ENCODE measurements around the gene TMEM190. TPM values are rescaled to one million over a fixed set of nuclear protein-coding genes. Genes with fewer than 3 reads are reported as not detected.

The TMEM190 gene
- total and polyA plus RNA-seq, 2 donors (not counting 1 experiment from before 2014, with no cell fraction given) = not detected

DNA sequence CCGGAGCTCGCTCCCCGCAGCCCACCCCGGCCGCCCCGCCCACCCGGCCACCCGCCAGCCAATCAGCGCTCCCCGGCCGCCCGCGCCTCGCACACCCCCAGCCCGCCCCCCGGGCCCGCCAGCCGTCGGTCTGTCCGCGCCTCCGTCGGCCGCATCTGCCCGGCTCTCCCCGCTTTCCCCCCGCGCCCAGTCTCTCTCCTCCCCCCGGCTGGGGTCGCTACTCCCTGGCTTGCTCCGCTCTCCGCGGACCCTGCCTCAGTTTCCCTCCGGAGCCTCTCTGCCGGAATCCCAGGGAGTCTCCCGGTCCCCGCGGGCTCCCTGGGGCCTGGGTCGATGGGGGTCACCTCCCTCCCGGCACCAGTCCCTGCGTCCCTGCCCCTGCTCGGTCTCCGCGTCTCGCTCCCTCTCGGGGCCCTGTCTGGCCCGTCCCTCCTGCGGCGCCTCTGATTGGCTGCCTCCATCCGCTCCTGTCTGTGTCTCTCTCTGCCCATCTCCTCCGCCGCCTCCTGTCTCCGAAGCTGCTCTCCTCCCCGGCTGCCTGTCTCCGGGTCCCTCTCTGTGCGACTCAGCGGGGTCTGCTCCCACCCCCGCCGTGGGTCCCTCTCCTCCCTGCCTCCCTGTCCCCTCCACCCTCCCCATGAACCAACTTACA is 6.8 kb upstream of the TMEM190 start:
- H3K4me1 Mint-ChIP-seq = peaks cover 9% of the 10 kb centered on the region
- Histone ChIP-seq H3K9me3 (ENCODE audit: control extremely low read depth in 1 of 3, control insufficient read depth in 2 of 3, insufficient read depth in 1 of 3, low read length in 2 of 3) (peaks cover 0 to 24% (median 0%) of the 10 kb centered on the region in 3 donors), H3K4me3 (ENCODE audit: control extremely low read depth in 1 of 5, extremely low read depth in 1 of 5, insufficient read depth in 1 of 5, low read depth in 2 of 5, low read length in 4 of 5) (peak overlapping the region in 3 of 5 experiments; percentile 21 to 41 (median 26)), H3K27ac (ENCODE audit: low read length in 2 of 2) (no peak overlapping the region), H3K36me3 (replicated peaks in 1 of 2; ENCODE audit: control extremely low read depth in 1 of 2, control insufficient read depth in 1 of 2, extremely low read depth in 1 of 2, insufficient read depth in 2 of 2, low read length in 1 of 2) (no peaks in the 10 kb centered on the region), H3K4me1 (ENCODE audit: control insufficient read depth in 2 of 2, insufficient read depth in 2 of 2, low read length in 2 of 2) (peaks cover 15 to 17% of the 10 kb centered on the region in 2 donors), H2AFZ (ENCODE audit: insufficient read depth, low read depth, low read length, poor library complexity, severe bottlenecking) (peak overlapping the region; percentile 56), H3K27me3 (replicated peaks in 1 of 4; ENCODE audit: control extremely low read depth in 1 of 4, control insufficient read depth in 3 of 4, insufficient read depth in 4 of 4, low read length in 3 of 4) (peaks cover 0 to 72% (median 27%) of the 10 kb centered on the region in 4 experiments), H3K79me2 (ENCODE audit: control insufficient read depth, insufficient read depth, low read length) (no peaks in the 10 kb centered on the region), H3K4me2 (replicated peaks; ENCODE audit: low read depth, low read length, poor library complexity, severe bottlenecking) (peak overlapping the region; percentile 82), H4K20me1 (ENCODE audit: control insufficient read depth, insufficient read depth, low read length, poor library complexity, severe bottlenecking) (no peaks in the 10 kb centered on the region), H3K9ac (ENCODE audit: low read length) (peak overlapping the region; percentile 53)
- peak; percentile 47 for ATAC-seq (ENCODE audit: low read depth)
- intact Hi-C loops (cut with micrococcal nuclease) = no loop called here
- no peaks in the 10 kb centered on the region for H3K9me3 Mint-ChIP-seq (ENCODE audit: insufficient read depth)
- no peak overlapping the region for H3K27ac Mint-ChIP-seq
- DNase-seq = peak; percentile 52
- TF ChIP-seq, protein P1, sequence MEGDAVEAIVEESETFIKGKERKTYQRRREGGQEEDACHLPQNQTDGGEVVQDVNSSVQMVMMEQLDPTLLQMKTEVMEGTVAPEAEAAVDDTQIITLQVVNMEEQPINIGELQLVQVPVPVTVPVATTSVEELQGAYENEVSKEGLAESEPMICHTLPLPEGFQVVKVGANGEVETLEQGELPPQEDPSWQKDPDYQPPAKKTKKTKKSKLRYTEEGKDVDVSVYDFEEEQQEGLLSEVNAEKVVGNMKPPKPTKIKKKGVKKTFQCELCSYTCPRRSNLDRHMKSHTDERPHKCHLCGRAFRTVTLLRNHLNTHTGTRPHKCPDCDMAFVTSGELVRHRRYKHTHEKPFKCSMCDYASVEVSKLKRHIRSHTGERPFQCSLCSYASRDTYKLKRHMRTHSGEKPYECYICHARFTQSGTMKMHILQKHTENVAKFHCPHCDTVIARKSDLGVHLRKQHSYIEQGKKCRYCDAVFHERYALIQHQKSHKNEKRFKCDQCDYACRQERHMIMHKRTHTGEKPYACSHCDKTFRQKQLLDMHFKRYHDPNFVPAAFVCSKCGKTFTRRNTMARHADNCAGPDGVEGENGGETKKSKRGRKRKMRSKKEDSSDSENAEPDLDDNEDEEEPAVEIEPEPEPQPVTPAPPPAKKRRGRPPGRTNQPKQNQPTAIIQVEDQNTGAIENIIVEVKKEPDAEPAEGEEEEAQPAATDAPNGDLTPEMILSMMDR (IDR thresholded peaks at IDR 0.05) = no peak
- peak; percentile 100 for TF ChIP-seq EZH2 (IDR thresholded peaks at IDR 0.05; ENCODE audit: borderline replicate concordance, insufficient read depth, low read depth, low read length, poor library complexity, severe bottlenecking)
- peaks cover 38% of the 10 kb centered on the region for H3K27me3 Mint-ChIP-seq
- 6% methylated on average over 40 of the region's 59 CpGs for WGBS (ENCODE audit: insufficient coverage)
- ChIA-PET CTCF (no interaction called here), POLR2A (no interaction called here)
- peak overlapping the region; percentile 78 for H3K4me3 Mint-ChIP-seq

DNA sequence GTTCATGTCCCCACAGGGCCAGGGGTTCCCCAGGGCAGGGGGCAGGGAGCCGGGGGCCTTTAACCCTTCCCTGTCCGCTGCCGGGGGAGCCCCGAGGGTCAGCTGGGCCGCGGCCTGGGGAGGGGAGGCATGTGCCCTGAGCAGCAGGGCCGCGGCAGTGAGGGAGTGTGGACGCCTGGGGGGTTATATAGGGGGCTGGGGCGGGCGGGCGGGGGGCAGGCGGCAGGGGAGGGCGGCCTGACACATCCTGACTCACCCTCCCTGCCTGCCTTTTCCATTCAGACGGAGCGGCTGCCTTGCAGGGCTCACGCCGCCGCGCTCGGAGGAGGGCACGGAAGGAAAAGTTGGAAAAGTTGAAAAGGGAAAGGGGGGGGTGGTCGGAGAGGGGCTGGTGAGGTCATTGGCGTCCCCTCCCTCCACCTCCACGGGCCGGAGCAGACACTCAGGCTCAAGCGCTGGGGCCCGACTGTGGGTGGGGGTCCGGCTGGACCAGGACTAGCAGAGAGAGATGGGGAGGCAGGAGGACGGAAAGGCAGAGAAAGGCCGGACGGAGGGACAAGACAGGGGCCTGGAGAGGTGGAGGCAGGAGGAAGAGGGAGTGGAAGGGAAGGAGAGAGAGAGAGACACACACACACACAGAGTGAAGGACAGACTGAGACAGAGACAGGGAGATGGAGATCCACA is 6.2 kb upstream of the TMEM190 start, which contains the start of gene IL11:
TSS of gene IL11 (minus strand) at position 159 of the 684 bp plus-strand sequence. CDS start at position 6, 153 bp downstream.
- no peak for DNase-seq
- TF ChIP-seq, protein P1 (IDR thresholded peaks at IDR 0.05) = no peak
- no peak for TF ChIP-seq EZH2 (IDR thresholded peaks at IDR 0.05; ENCODE audit: borderline replicate concordance, insufficient read depth, low read depth, low read length, poor library complexity, severe bottlenecking)
- H3K27me3 ChIP-seq (replicated peaks in 1 of 4; ENCODE audit: control extremely low read depth in 1 of 4, control insufficient read depth in 3 of 4, insufficient read depth in 4 of 4, low read length in 3 of 4) = peaks cover 0 to 76% (median 29%) of the 10 kb centered on the region in 4 experiments
- Mint-ChIP-seq H3K4me1 (peaks cover 9% of the 10 kb centered on the region), H3K4me3 (peak within 1 kb of the TSS; percentile 78), H3K27me3 (peaks cover 36% of the 10 kb centered on the region), H3K27ac (no peak within 1 kb of the TSS), H3K9me3 (ENCODE audit: insufficient read depth) (no peaks in the 10 kb centered on the region)
- no peak for ATAC-seq (ENCODE audit: low read depth)
- peaks cover 15 to 17% of the 10 kb centered on the region in 2 donors for H3K4me1 ChIP-seq (ENCODE audit: control insufficient read depth in 2 of 2, insufficient read depth in 2 of 2, low read length in 2 of 2)
- ChIA-PET POLR2A (no interaction called here), CTCF (no interaction called here)
- intact Hi-C loops (cut with micrococcal nuclease) = no loop called here
- H3K27ac ChIP-seq (ENCODE audit: low read length in 2 of 2) = no peak within 1 kb of the TSS
- H3K36me3 ChIP-seq (replicated peaks in 1 of 2; ENCODE audit: control extremely low read depth in 1 of 2, control insufficient read depth in 1 of 2, extremely low read depth in 1 of 2, insufficient read depth in 2 of 2, low read length in 1 of 2) = no peaks in the 10 kb centered on the region
- peaks cover 0 to 24% (median 0%) of the 10 kb centered on the region in 3 donors for H3K9me3 ChIP-seq (ENCODE audit: control extremely low read depth in 1 of 3, control insufficient read depth in 2 of 3, insufficient read depth in 1 of 3, low read length in 2 of 3)
- H3K9ac ChIP-seq (ENCODE audit: low read length) = peak within 1 kb of the TSS; percentile 53
- WGBS (ENCODE audit: insufficient coverage) = 27% methylated on average over 8 of the region's 32 CpGs
- H3K4me3 ChIP-seq (ENCODE audit: control extremely low read depth in 1 of 5, extremely low read depth in 1 of 5, insufficient read depth in 1 of 5, low read depth in 2 of 5, low read length in 4 of 5) = peak within 1 kb of the TSS in 3 of 5 experiments; percentile 35 to 41 (median 38)
- H2AFZ ChIP-seq (ENCODE audit: insufficient read depth, low read depth, low read length, poor library complexity, severe bottlenecking) = peak within 1 kb of the TSS; percentile 62
- H4K20me1 ChIP-seq (ENCODE audit: control insufficient read depth, insufficient read depth, low read length, poor library complexity, severe bottlenecking) = no peaks in the 10 kb centered on the region
- H3K4me2 ChIP-seq (replicated peaks; ENCODE audit: low read depth, low read length, poor library complexity, severe bottlenecking) = peak within 1 kb of the TSS; percentile 82
- no peaks in the 10 kb centered on the region for H3K79me2 ChIP-seq (ENCODE audit: control insufficient read depth, insufficient read depth, low read length)

All from B cell (primary cell).